ENCODE results near the gene TRANK1. TPM values are rescaled to one million over a fixed set of nuclear protein-coding genes. Genes with fewer than 3 reads are reported as not detected.

TRANK1 gene
- total and polyA plus RNA-seq, 10 donors: 5.3 to 75.6 (median 54.2) TPM

GRCh38 chr3:36823806-36824205, 121.0 kb downstream of the TRANK1 start:
- intact Hi-C loops (cut with DNase I; ENCODE audit: low total_unique reads): no loop called here
- H3K4me1 ChIP-seq: no peaks in the 10 kb centered on the region
- H3K9me3 ChIP-seq: no peaks in the 10 kb centered on the region
- H3K36me3 ChIP-seq: peaks cover 0 to 77% (median 41%) of the 10 kb centered on the region in 6 donors
- TF ChIP-seq POLR2A (IDR thresholded peaks at IDR 0.05) (no peak), POLR2AphosphoS5 (IDR thresholded peaks at IDR 0.05) (no peak), CTCF (IDR thresholded peaks at IDR 0.05 in 8 of 11, conservative IDR thresholded peaks at IDR 0.05 in 3 of 11) (no peak)
- no peak overlapping the region for H3K4me3 ChIP-seq
- 75 to 94% (median 83%) methylated on average over 3 of the region's 3 CpGs for WGBS, 5 donors
- no peaks in the 10 kb centered on the region for H3K27me3 ChIP-seq (replicated peaks in 1 of 7)
- H3K27ac ChIP-seq: no peak overlapping the region
- DNase-seq: no peak

- 74 to 87% (median 83%) methylated on average over 3 of the region's 3 CpGs for WGBS, 5 donors
- H3K27me3 ChIP-seq (replicated peaks in 1 of 7): no peaks in the 10 kb centered on the region
- no peak for TF ChIP-seq CTCF (IDR thresholded peaks at IDR 0.05 in 8 of 11, conservative IDR thresholded peaks at IDR 0.05 in 3 of 11)
- TF ChIP-seq POLR2A (IDR thresholded peaks at IDR 0.05): no peak
- TF ChIP-seq POLR2AphosphoS5 (IDR thresholded peaks at IDR 0.05): no peak
These were observed 124.8 kb downstream of the TRANK1 start for GRCh38 chr3:36820083-36820482.

GRCh38 chr3:36817806-36818533, 126.9 kb downstream of the TRANK1 start:
- DNase-seq: no peak
- 77 to 88% (median 84%) methylated on average over 6 of the region's 6 CpGs for WGBS, 5 donors
- no peak overlapping the region for H3K4me3 ChIP-seq
- intact Hi-C loops (cut with DNase I; ENCODE audit: low total_unique reads): no loop called here
- peaks cover 0 to 22% (median 0%) of the 10 kb centered on the region in 6 donors for H3K36me3 ChIP-seq
- no peaks in the 10 kb centered on the region for H3K4me1 ChIP-seq
- TF ChIP-seq POLR2A (IDR thresholded peaks at IDR 0.05) (no peak), CTCF (IDR thresholded peaks at IDR 0.05 in 8 of 11, conservative IDR thresholded peaks at IDR 0.05 in 3 of 11) (no peak), POLR2AphosphoS5 (IDR thresholded peaks at IDR 0.05) (no peak)
- H3K9me3 ChIP-seq: no peaks in the 10 kb centered on the region
- no peaks in the 10 kb centered on the region for H3K27me3 ChIP-seq (replicated peaks in 1 of 7)
- no peak overlapping the region for H3K27ac ChIP-seq

More at GRCh38 chr3:36820083-36820482, 124.8 kb downstream of the TRANK1 start:
- H3K27ac ChIP-seq: no peak overlapping the region
- intact Hi-C loops (cut with DNase I; ENCODE audit: low total_unique reads): no loop called here
- H3K4me1 ChIP-seq: no peaks in the 10 kb centered on the region
- DNase-seq: no peak
- peaks cover 0 to 39% (median 6%) of the 10 kb centered on the region in 6 donors for H3K36me3 ChIP-seq
- H3K9me3 ChIP-seq: no peaks in the 10 kb centered on the region
- H3K4me3 ChIP-seq: no peak overlapping the region

GRCh38 chr3:36815375-36815774, 129.5 kb downstream of the TRANK1 start:
- Histone ChIP-seq H3K4me1 (no peaks in the 10 kb centered on the region), H3K36me3 (no peaks in the 10 kb centered on the region), H3K9me3 (no peaks in the 10 kb centered on the region), H3K27ac (no peak overlapping the region), H3K27me3 (replicated peaks in 1 of 7) (no peaks in the 10 kb centered on the region), H3K4me3 (no peak overlapping the region)
- no peak for DNase-seq
- WGBS, 5 donors: 88 to 96% (median 93%) methylated on average over 9 of the region's 9 CpGs
- intact Hi-C loops (cut with DNase I; ENCODE audit: low total_unique reads): no loop called here
- no peak for TF ChIP-seq POLR2A (IDR thresholded peaks at IDR 0.05)
- TF ChIP-seq POLR2AphosphoS5 (IDR thresholded peaks at IDR 0.05): no peak
- no peak for TF ChIP-seq CTCF (IDR thresholded peaks at IDR 0.05 in 8 of 11, conservative IDR thresholded peaks at IDR 0.05 in 3 of 11)
